Right atrium auricular region (tissue), 2 donors: ENCODE data around the gene UPB1. TPM values are rescaled to one million over a fixed set of nuclear protein-coding genes. Genes with fewer than 3 reads are reported as not detected.
A peak's percentile ranks its signal among the peaks of the same experiment; 100 is the strongest.

ENCODE experiments used
- DNase-seq: peaks from one replicate; pipeline ENCODE4 v3.0.0-alpha.2; 2019; ENCODE audit warnings: low spot score
- H3K27ac ChIP-seq, 2 donors: fragments of 200-600 bp; sonication (generic); 1 replicate in 1 of 2; 2 replicates in 1 of 2; pipeline ENCODE4 v1.5.1; 2016 to 2019
- H3K27me3 ChIP-seq, 2 donors: fragments of 200-600 bp; sonication (generic); one replicate each; pipeline versions ENCODE4 v1.5.1 to v1.6.0; 2017 to 2019
- H3K36me3 ChIP-seq: fragments of 200-600 bp; sonication (generic); one replicate; pipeline ENCODE4 v1.5.1; 2016
- H3K4me1 ChIP-seq, 2 donors: fragments of 200-600 bp; sonication (generic); one replicate each; pipeline versions ENCODE4 v1.5.1 to v1.6.0; 2017 to 2019
- H3K4me3 ChIP-seq, 2 donors: fragments of 200-600 bp; sonication (generic); 1 replicate in 1 of 2; 2 replicates in 1 of 2; pipeline ENCODE4 v1.5.1; 2017 to 2019; ENCODE audit warnings: mild to moderate bottlenecking in 1 of 2, moderate library complexity in 1 of 2
- H3K9me3 ChIP-seq, 2 donors: fragments of 200-600 bp; sonication (generic); one replicate each; pipeline ENCODE4 v1.5.1; 2019
- total RNA-seq, 2 donors: library from RNA; depleted of rRNA; stranded (reverse); fragments of >200 nt; gene quantifications; one replicate each; pipeline ENCODE4 v1.1.0, GENCODE V29; 2016
- TF ChIP-seq, protein P1 (sequence below), 2 donors: fragments of 200-600 bp; sonication (generic); IDR thresholded peaks; one replicate each; pipeline ENCODE4 v1.5.1; 2019; ENCODE audit warnings: antibody characterized with exemption in 2 of 2

UPB1 gene
- total RNA-seq, 2 donors from 2014 or later, result 1.7 to 2.4 TPM

DNA sequence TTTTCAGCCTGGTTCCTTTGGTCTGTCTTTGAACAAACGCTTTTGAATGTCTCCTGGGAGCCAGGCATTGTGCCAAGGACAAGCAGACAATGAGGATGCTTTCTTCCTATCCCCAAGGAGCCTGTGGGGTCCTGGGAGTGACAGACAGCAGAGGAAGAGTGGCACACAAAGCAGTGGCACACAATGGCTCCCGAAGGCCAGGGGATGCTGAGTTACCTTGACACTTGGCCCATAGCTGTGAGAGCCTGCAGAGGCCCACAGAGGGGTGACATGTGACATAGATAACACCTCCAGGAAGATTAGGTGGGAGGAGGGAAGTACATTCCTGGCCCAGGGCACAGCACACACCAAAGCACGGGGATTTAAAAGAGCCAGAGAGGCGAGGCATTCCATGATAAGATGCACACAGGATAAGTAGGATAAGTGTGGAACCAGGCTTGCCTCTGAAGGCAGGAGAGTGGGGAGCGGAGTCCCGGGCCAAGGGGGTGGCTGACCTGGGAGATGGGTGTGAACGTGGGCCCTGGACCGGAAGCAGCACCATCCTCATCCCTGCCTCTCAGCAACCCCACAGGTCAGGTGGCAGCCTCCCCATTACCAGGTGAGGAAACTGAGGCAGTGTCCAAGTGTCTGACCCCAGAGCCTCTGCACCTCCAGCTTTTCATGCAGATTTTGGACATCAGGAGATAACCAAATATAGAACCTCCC lies 6.3 kb downstream of the UPB1 start:
- H3K36me3 ChIP-seq, result no peaks in the 10 kb centered on the region
- H3K4me3 ChIP-seq, result no peak overlapping the region
- H3K9me3 ChIP-seq, result no peaks in the 10 kb centered on the region
- TF ChIP-seq, protein P1, sequence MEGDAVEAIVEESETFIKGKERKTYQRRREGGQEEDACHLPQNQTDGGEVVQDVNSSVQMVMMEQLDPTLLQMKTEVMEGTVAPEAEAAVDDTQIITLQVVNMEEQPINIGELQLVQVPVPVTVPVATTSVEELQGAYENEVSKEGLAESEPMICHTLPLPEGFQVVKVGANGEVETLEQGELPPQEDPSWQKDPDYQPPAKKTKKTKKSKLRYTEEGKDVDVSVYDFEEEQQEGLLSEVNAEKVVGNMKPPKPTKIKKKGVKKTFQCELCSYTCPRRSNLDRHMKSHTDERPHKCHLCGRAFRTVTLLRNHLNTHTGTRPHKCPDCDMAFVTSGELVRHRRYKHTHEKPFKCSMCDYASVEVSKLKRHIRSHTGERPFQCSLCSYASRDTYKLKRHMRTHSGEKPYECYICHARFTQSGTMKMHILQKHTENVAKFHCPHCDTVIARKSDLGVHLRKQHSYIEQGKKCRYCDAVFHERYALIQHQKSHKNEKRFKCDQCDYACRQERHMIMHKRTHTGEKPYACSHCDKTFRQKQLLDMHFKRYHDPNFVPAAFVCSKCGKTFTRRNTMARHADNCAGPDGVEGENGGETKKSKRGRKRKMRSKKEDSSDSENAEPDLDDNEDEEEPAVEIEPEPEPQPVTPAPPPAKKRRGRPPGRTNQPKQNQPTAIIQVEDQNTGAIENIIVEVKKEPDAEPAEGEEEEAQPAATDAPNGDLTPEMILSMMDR (IDR thresholded peaks at IDR 0.05), result no peak
- peaks cover 0 to 41% of the 10 kb centered on the region in 2 donors for H3K4me1 ChIP-seq
- DNase-seq, result no peak
- no peaks in the 10 kb centered on the region for H3K27me3 ChIP-seq
- H3K27ac ChIP-seq, result peak overlapping the region; percentile 46 to 76

DNA sequence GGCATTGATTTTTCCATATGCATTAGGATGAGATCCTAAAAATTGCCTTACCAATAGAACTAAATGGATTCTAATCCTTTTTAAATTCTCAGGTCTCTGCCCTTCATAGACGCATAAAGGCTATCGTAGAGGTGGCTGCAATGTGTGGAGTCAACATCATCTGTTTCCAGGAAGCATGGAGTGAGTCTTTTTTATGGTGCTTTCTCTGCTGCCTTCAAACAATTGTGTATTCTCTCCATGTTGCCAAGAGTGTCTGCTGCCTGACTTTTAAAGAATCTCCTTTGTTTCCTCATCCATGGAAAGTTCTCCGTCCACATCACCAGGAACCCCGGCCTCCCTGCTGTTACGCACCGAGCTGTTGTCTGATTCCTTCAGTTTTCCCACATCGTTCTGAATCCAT lies 6.9 kb downstream of the UPB1 start:
- H3K36me3 ChIP-seq, result no peaks in the 10 kb centered on the region
- no peaks in the 10 kb centered on the region for H3K27me3 ChIP-seq
- TF ChIP-seq, protein P1 (IDR thresholded peaks at IDR 0.05), result no peak
- H3K4me1 ChIP-seq, result peaks cover 0 to 43% of the 10 kb centered on the region in 2 donors
- peak overlapping the region; percentile 8 to 76 for H3K27ac ChIP-seq
- no peaks in the 10 kb centered on the region for H3K9me3 ChIP-seq
- H3K4me3 ChIP-seq, result no peak overlapping the region
- DNase-seq, result no peak

DNA sequence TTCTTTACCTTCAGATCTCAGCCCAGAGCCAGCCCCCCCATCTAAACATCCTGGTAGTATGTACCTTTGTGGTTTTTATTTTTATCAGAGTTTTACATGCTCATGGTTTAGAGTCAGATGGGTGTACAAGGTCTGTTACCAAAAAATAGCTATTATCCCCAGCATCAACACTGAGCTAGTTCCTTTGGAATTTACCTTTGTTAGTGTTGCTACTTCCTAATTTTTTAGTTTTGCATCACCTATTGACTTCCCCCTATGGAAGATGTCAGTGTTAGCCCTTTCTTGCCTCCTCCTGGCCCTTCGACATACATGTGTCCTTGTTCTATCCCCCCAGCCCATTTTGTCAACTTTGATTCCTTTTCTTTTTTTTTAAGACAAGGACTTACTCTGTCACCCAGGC lies 7.4 kb downstream of the UPB1 start:
- H3K9me3 ChIP-seq, result no peaks in the 10 kb centered on the region
- H3K4me3 ChIP-seq, result no peak overlapping the region
- H3K36me3 ChIP-seq, result no peaks in the 10 kb centered on the region
- H3K27me3 ChIP-seq, result no peaks in the 10 kb centered on the region
- TF ChIP-seq, protein P1 (IDR thresholded peaks at IDR 0.05), result no peak
- H3K27ac ChIP-seq, result peak overlapping the region in 1 of 2 donors; percentile 76
- DNase-seq, result no peak
- peaks cover 0 to 46% of the 10 kb centered on the region in 2 donors for H3K4me1 ChIP-seq

DNA sequence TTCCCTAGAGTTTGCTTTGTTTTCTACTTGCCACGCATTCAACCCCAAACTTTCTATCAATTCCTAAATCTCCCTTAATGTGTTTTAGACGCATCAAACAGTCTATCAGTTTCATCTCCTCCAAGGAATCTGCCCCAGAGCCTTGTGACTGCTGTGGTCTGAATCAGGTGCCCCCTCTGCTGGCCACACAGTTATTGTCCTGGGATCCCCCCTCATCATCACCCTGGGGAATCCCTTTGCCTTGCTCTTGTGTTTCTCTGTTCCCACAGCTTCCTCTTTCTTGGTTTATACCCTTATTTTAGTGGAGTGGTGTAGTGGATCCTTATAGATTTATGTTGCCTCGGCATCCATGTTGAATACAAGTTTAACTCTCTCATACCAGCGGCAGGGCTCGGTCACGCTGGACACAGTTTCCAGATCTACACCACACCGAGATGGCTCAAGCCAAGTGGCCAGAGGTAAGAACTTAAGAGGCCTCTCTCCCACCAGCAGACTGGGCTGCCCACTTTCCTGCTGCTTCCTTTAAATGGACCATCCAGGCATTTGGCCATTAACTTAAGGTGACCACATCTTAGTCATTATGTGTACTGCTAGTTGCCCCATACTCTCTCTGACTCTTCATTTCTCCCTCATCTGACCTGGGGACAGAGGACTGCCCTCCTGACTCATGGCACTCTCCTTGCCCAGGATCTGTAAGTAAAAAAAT lies 8.2 kb downstream of the UPB1 start:
- Histone ChIP-seq H3K4me1 (peaks cover 0 to 46% of the 10 kb centered on the region in 2 donors), H3K36me3 (no peaks in the 10 kb centered on the region), H3K27me3 (no peaks in the 10 kb centered on the region), H3K4me3 (no peak overlapping the region), H3K9me3 (no peaks in the 10 kb centered on the region), H3K27ac (no peak overlapping the region)
- TF ChIP-seq, protein P1 (IDR thresholded peaks at IDR 0.05), result peak; percentile 40 to 80
- no peak for DNase-seq

DNA sequence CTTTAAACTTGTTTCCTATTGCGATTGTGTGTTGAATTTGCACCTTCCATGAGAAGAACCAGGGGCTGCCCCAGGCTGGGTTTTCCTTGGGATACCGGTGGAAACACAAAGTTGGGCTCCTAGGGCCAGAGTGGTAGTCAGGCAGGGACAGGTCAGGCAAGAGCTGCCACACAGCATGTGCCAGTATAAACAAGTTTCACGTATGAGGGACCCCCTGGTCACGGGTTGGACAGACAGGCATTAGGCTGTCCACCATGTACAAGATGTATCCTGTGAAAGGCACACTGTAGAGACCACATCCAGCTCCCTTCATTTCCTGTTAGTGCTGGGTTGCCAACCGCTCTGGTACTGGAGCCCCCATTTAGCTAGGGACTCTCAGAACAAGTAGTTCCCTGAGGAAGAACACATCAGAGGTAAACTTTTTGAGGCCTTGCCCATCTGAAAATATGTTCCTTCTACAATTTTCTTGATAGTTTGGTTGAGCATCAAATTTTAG lies 8.8 kb downstream of the UPB1 start:
- TF ChIP-seq, protein P1 (IDR thresholded peaks at IDR 0.05), result no peak
- Histone ChIP-seq H3K4me1 (peaks cover 0 to 43% of the 10 kb centered on the region in 2 donors), H3K27me3 (no peaks in the 10 kb centered on the region), H3K9me3 (no peaks in the 10 kb centered on the region), H3K27ac (no peak overlapping the region), H3K36me3 (no peaks in the 10 kb centered on the region), H3K4me3 (no peak overlapping the region)
- DNase-seq, result no peak
